ENCODE measurements around the gene GNL1.
"Not testable (repeated sequence)": the region's sequence is repeated elsewhere in the genome, so short reads cannot be mapped to it uniquely, and the experiment has no call there.

Gene GNL1

GRCh38 chr6:30521952-30522351, 34.3 kb downstream of the GNL1 start:
- not testable (repeated sequence) for DNase-seq

GRCh38 chr6:30521082-30521481, 35.2 kb downstream of the GNL1 start:
- not testable (repeated sequence) for DNase-seq

GRCh38 chr6:30520522-30520921, 35.8 kb downstream of the GNL1 start:
- no peak for DNase-seq

GRCh38 chr6:30518505-30519145, 37.7 kb downstream of the GNL1 start:
- peak in 4 of 6 experiments; percentile 17 to 63 (median 51) for DNase-seq

- not testable (repeated sequence) for DNase-seq
These were observed 38.4 kb downstream of the GNL1 start for GRCh38 chr6:30517767-30518504.

GRCh38 chr6:30516754-30517076, 39.6 kb downstream of the GNL1 start:
- not testable (repeated sequence) for DNase-seq

- peak; percentile 77 to 96 (median 92) for DNase-seq
These were observed 40.1 kb downstream of the GNL1 start for GRCh38 chr6:30515944-30516753.

- DNase-seq, result no peak
These were observed 41.2 kb downstream of the GNL1 start for GRCh38 chr6:30515106-30515505.

GRCh38 chr6:30513451-30513850, 42.8 kb downstream of the GNL1 start:
- no peak for DNase-seq

- no peak for DNase-seq
These were observed 45.1 kb downstream of the GNL1 start for GRCh38 chr6:30511169-30511546.

- DNase-seq, result no peak
These were observed 45.7 kb downstream of the GNL1 start for GRCh38 chr6:30510419-30511168.

- peak in 3 of 6 experiments; percentile 83 to 88 (median 85) for DNase-seq
These were observed 47.2 kb downstream of the GNL1 start for GRCh38 chr6:30508890-30509736.

- DNase-seq, result no peak
These were observed 48.2 kb downstream of the GNL1 start for GRCh38 chr6:30507849-30508827.

- DNase-seq, result peak in 2 of 6 experiments; percentile 29 to 46
These were observed 55.6 kb downstream of the GNL1 start for GRCh38 chr6:30500421-30501355.

- not testable (repeated sequence) for DNase-seq
These were observed 57.6 kb downstream of the GNL1 start for GRCh38 chr6:30498705-30499104.

- DNase-seq, result no peak
These were observed 58.6 kb downstream of the GNL1 start for GRCh38 chr6:30497714-30498113.

GRCh38 chr6:30497261-30497599, 59.1 kb downstream of the GNL1 start:
- DNase-seq, result not testable (repeated sequence)

- DNase-seq, result peak in 1 of 6 experiments; percentile 15
These were observed 60.3 kb downstream of the GNL1 start for GRCh38 chr6:30495993-30496392.

- peak in 1 of 6 experiments; percentile 49 for DNase-seq
These were observed 61.2 kb downstream of the GNL1 start for GRCh38 chr6:30495060-30495459.
